IPS-NIHi11 (cell line): ENCODE measurements around the gene SPATA31D1.
"Not testable (repeated sequence)": the region's sequence is repeated elsewhere in the genome, so short reads cannot be mapped to it uniquely, and the experiment has no call there.

ENCODE experiments used
- DNase-seq: peaks from one replicate; pipeline ENCODE4 v3.0.0; 2012; ENCODE audit warnings: mixed read lengths, low spot score

Gene SPATA31D1

GRCh38 chr9:81988472-81988871, at the start of gene SPATA31D1:
Gene SPATA31D1, plus strand, starts transcription at chr9:81988772. Its CDS starts 47 bp downstream, at chr9:81988819.
- DNase-seq: not testable (repeated sequence)

- DNase-seq: not testable (repeated sequence)
Observed at GRCh38 chr9:81943393-81943792, 45.2 kb upstream of the SPATA31D1 start, which contains the start of gene SPATA31D3. Gene SPATA31D3, plus strand, starts transcription at chr9:81943500. Its CDS starts 86 bp downstream, at chr9:81943586.

GRCh38 chr9:81948650-81949049, 39.9 kb upstream of the SPATA31D1 start:
- DNase-seq: not testable (repeated sequence)

- DNase-seq: no peak
Observed at GRCh38 chr9:81953096-81953495, 35.5 kb upstream of the SPATA31D1 start.

- DNase-seq: no peak
Observed at GRCh38 chr9:81955625-81956024, 32.9 kb upstream of the SPATA31D1 start.

- no peak for DNase-seq
Observed at GRCh38 chr9:81964218-81965171, 24.1 kb upstream of the SPATA31D1 start.

- no peak for DNase-seq
Observed at GRCh38 chr9:81968026-81968425, 20.5 kb upstream of the SPATA31D1 start.

GRCh38 chr9:81969971-81970370, 18.6 kb upstream of the SPATA31D1 start:
- no peak for DNase-seq

- no peak for DNase-seq
Observed at GRCh38 chr9:81971727-81972126, 16.8 kb upstream of the SPATA31D1 start.

GRCh38 chr9:81974764-81975163, 13.8 kb upstream of the SPATA31D1 start:
- DNase-seq: no peak

- no peak for DNase-seq
Observed at GRCh38 chr9:81976351-81976750, 12.2 kb upstream of the SPATA31D1 start.

GRCh38 chr9:81979196-81979595, 9.4 kb upstream of the SPATA31D1 start:
- DNase-seq: no peak

- no peak for DNase-seq
Observed at GRCh38 chr9:81980568-81980967, 8.0 kb upstream of the SPATA31D1 start.

GRCh38 chr9:81981883-81982282, 6.7 kb upstream of the SPATA31D1 start:
- no peak for DNase-seq

- DNase-seq: no peak
Observed at GRCh38 chr9:81984928-81985327, 3.6 kb upstream of the SPATA31D1 start.

GRCh38 chr9:81986051-81986450, 2.5 kb upstream of the SPATA31D1 start:
- DNase-seq: no peak

- DNase-seq: no peak
Observed at GRCh38 chr9:81989700-81990099, 1.1 kb downstream of the SPATA31D1 start.

- DNase-seq: no peak
Observed at GRCh38 chr9:81993656-81994055, 5.1 kb downstream of the SPATA31D1 start.

GRCh38 chr9:81999806-82000205, 11.2 kb downstream of the SPATA31D1 start:
- DNase-seq: no peak

GRCh38 chr9:82010711-82011110, 22.1 kb downstream of the SPATA31D1 start:
- no peak for DNase-seq

- DNase-seq: no peak
Observed at GRCh38 chr9:82011133-82011532, 22.6 kb downstream of the SPATA31D1 start.

GRCh38 chr9:82012276-82012675, 23.7 kb downstream of the SPATA31D1 start:
- DNase-seq: no peak

- no peak for DNase-seq
Observed at GRCh38 chr9:82020331-82020730, 31.8 kb downstream of the SPATA31D1 start.

GRCh38 chr9:82021198-82021597, 32.6 kb downstream of the SPATA31D1 start:
- no peak for DNase-seq
